H1 (cell line): ENCODE measurements around the gene MICOS13. TPM values are rescaled to one million over a fixed set of nuclear protein-coding genes. Genes with fewer than 3 reads are reported as not detected.

Experiments used
- CTCF ChIA-PET: fragments of 300-600 bp; sonication (Branson Sonifier 250); formaldehyde crosslinking; loops from one replicate; lab custom pipeline; 2021; ENCODE audit not compliant: partially characterized antibody; lab: Charles Lee
- POLR2A ChIA-PET: fragments of 300-600 bp; sonication (Branson Sonifier 250); formaldehyde crosslinking; loops from one replicate; lab custom pipeline; 2021; ENCODE audit warnings: inconsistent platforms; ENCODE audit not compliant: partially characterized antibody; lab: Charles Lee
- DNase-seq, 2 experiments: peaks; one replicate each; pipeline versions ENCODE4 v3.0.0 to v3.0.0-alpha.2; 2010 to 2022; ENCODE audit warnings: low spot score in 2 of 2, low read depth in 1 of 2, mixed read lengths in 1 of 2
- FAIRE-seq: peaks from 2 replicates; lab custom pipeline; 2011; peaks lifted over from hg19 to GRCh38; lab: Jason Lieb, UNC
- H2AFZ ChIP-seq: 2 replicates; pipeline ENCODE4 v1.8.1; 2012; ENCODE audit warnings: low read length, inconsistent platforms
- H2AK5ac ChIP-seq: 2 replicates; pipeline ENCODE4 v1.6.1; 2013; ENCODE audit warnings: low read depth, low read length
- H2BK120ac ChIP-seq: replicated peaks from 2 replicates; pipeline ENCODE3; 2013; ENCODE audit warnings: low read depth, low read length, inconsistent platforms
- H2BK12ac ChIP-seq: 2 replicates; pipeline ENCODE4 v1.6.1; 2013; ENCODE audit warnings: low read depth, low read length
- H2BK15ac ChIP-seq: 2 replicates; pipeline ENCODE4 v1.6.1; 2013; ENCODE audit warnings: low read length
- H2BK20ac ChIP-seq: 2 replicates; pipeline ENCODE4 v1.6.1; 2013; ENCODE audit warnings: low read length
- H2BK5ac ChIP-seq: 2 replicates; pipeline ENCODE4 v1.6.1; 2013; ENCODE audit warnings: low read depth, low read length
- H3K14ac ChIP-seq: 2 replicates; pipeline ENCODE4 v1.6.1; 2013; ENCODE audit warnings: inconsistent platforms; ENCODE audit not compliant: insufficient read length
- H3K18ac ChIP-seq: 2 replicates; pipeline ENCODE4 v1.6.1; 2013; ENCODE audit warnings: low read length; ENCODE audit errors: extremely low read depth
- H3K23ac ChIP-seq: 2 replicates; pipeline ENCODE4 v1.6.1; 2013; ENCODE audit warnings: inconsistent platforms; ENCODE audit not compliant: insufficient read length
- H3K23me2 ChIP-seq: 2 replicates; pipeline ENCODE4 v1.6.1; 2013; ENCODE audit warnings: low read depth, low read length
- H3K27ac ChIP-seq: 2 replicates; pipeline ENCODE4 v1.6.1; 2011; ENCODE audit warnings: low read depth, low read length, inconsistent platforms
- H3K27me3 ChIP-seq, 4 experiments: replicated peaks in 1 of 4; 1 replicate in 1 of 4; 2 replicates in 3 of 4; pipeline versions ENCODE4 v1.6.1 to v1.8.1; 2011 to 2013; ENCODE audit warnings: low read length in 3 of 4, mild to moderate bottlenecking in 3 of 4, inconsistent platforms in 2 of 4, mixed read lengths in 2 of 4, moderate library complexity in 1 of 4; ENCODE audit not compliant: control insufficient read depth in 3 of 4, insufficient read depth in 3 of 4; ENCODE audit errors: extremely low read depth in 1 of 4
- H3K36me3 ChIP-seq, 4 experiments: 2 replicates each; pipeline versions ENCODE4 v1.6.1 to v1.8.1; 2011 to 2013; ENCODE audit warnings: mild to moderate bottlenecking in 4 of 4, low read length in 3 of 4, moderate library complexity in 2 of 4, control low read depth in 1 of 4, inconsistent platforms in 1 of 4; ENCODE audit not compliant: insufficient read depth in 4 of 4, control insufficient read depth in 2 of 4
- H3K4ac ChIP-seq: replicated peaks from 2 replicates; pipeline ENCODE3; 2013; ENCODE audit warnings: low read length, low read depth, mixed read lengths, inconsistent platforms; ENCODE audit not compliant: insufficient read length
- H3K4me1 ChIP-seq, 4 experiments: replicated peaks in 1 of 4; 1 replicate in 1 of 4; 2 replicates in 3 of 4; pipeline versions ENCODE4 v1.6.1 to v1.8.1; 2011 to 2013; ENCODE audit warnings: low read length in 3 of 4, inconsistent platforms in 2 of 4, mixed read lengths in 1 of 4; ENCODE audit not compliant: insufficient read depth in 4 of 4, control insufficient read depth in 3 of 4
- H3K4me2 ChIP-seq, 2 experiments: 2 replicates each; pipeline versions ENCODE4 v1.6.1 to v1.8.1; 2011 to 2013; ENCODE audit warnings: low read depth in 2 of 2, low read length in 2 of 2, control low read depth in 1 of 2, inconsistent platforms in 1 of 2, mild to moderate bottlenecking in 1 of 2; ENCODE audit not compliant: insufficient read depth in 1 of 2
- H3K4me3 ChIP-seq, 4 experiments: fragments of 200-600, 300-600 bp in 1 of 4; sonication (generic), shearing (Covaris generic), sonication (Bioruptor Twin) in 1 of 4; 2 replicates each; pipeline versions ENCODE4 v1.5.1 to v1.8.1; 2011 to 2016; ENCODE audit warnings: low read length in 4 of 4, low read depth in 3 of 4, control low read depth in 2 of 4, inconsistent platforms in 2 of 4, mild to moderate bottlenecking in 2 of 4, mixed read lengths in 1 of 4, moderate library complexity in 1 of 4; ENCODE audit not compliant: insufficient read depth in 2 of 4; ENCODE audit errors: extremely low read depth in 1 of 4
- H3K56ac ChIP-seq: replicated peaks from 2 replicates; pipeline ENCODE3; 2013; ENCODE audit warnings: low read depth, mild to moderate bottlenecking, mixed read lengths, low read length, inconsistent platforms; ENCODE audit not compliant: insufficient read length
- H3K79me1 ChIP-seq: 2 replicates; pipeline ENCODE4 v1.6.1; 2013; ENCODE audit warnings: low read depth, low read length, control low read depth
- H3K79me2 ChIP-seq, 2 experiments: 2 replicates each; pipeline versions ENCODE4 v1.6.1 to v1.8.1; 2012 to 2013; ENCODE audit warnings: low read length in 2 of 2, mild to moderate bottlenecking in 2 of 2, inconsistent platforms in 1 of 2; ENCODE audit not compliant: insufficient read depth in 2 of 2, control insufficient read depth in 1 of 2
- H3K9ac ChIP-seq, 4 experiments: replicated peaks in 1 of 4; 1 replicate in 1 of 4; 2 replicates in 3 of 4; pipeline versions ENCODE4 v1.6.1 to v1.8.1; 2011 to 2013; ENCODE audit warnings: low read depth in 3 of 4, low read length in 3 of 4, control low read depth in 2 of 4, mild to moderate bottlenecking in 2 of 4, moderate library complexity in 2 of 4, inconsistent platforms in 1 of 4; ENCODE audit errors: extremely low read depth in 1 of 4
- H3K9me3 ChIP-seq, 2 experiments: 2 replicates each; pipeline versions ENCODE4 v1.6.1 to v1.8.1; 2012 to 2013; ENCODE audit warnings: mild to moderate bottlenecking in 2 of 2, moderate library complexity in 2 of 2, control low read depth in 1 of 2, inconsistent platforms in 1 of 2, low read depth in 1 of 2, low read length in 1 of 2, mixed read lengths in 1 of 2; ENCODE audit not compliant: insufficient read depth in 2 of 2
- H4K20me1 ChIP-seq, 2 experiments: replicated peaks in 1 of 2; 2 replicates each; pipeline versions ENCODE3 to v1.8.1; 2011 to 2013; ENCODE audit warnings: inconsistent platforms in 2 of 2, low read length in 2 of 2, mild to moderate bottlenecking in 1 of 2; ENCODE audit not compliant: insufficient read depth in 2 of 2, control insufficient read depth in 1 of 2
- H4K5ac ChIP-seq: 2 replicates; pipeline ENCODE4 v1.6.1; 2013; ENCODE audit warnings: low read length, low read depth, mixed read lengths, inconsistent platforms; ENCODE audit not compliant: insufficient read length
- H4K8ac ChIP-seq: 2 replicates; pipeline ENCODE4 v1.8.0; 2013; ENCODE audit warnings: mild to moderate bottlenecking, moderate library complexity, low read length, inconsistent platforms; ENCODE audit not compliant: insufficient read depth; ENCODE audit errors: extremely low read depth
- H4K91ac ChIP-seq: replicated peaks from 2 replicates; pipeline ENCODE3; 2013; ENCODE audit warnings: low read length, mixed read lengths, inconsistent platforms; ENCODE audit not compliant: insufficient read length
- CHD1 ChIP-seq: IDR thresholded peaks from 2 replicates; pipeline ENCODE4 v1.6.1; 2012; ENCODE audit warnings: low read depth, low read length, improper control_type of control experiment
- HDAC2 ChIP-seq, 2 experiments: fragments of 300-600 bp in 1 of 2; sonication (generic) in 1 of 2; IDR thresholded peaks; 2 replicates each; pipeline ENCODE4 v1.6.1; 2011 to 2012; ENCODE audit warnings: low read depth in 2 of 2, low read length in 2 of 2, mild to moderate bottlenecking in 2 of 2, moderate library complexity in 2 of 2, borderline replicate concordance in 1 of 2, inconsistent platforms in 1 of 2
- JUND ChIP-seq: IDR thresholded peaks from 2 replicates; pipeline ENCODE4 v1.6.1; 2011; ENCODE audit warnings: mild to moderate bottlenecking, improper control_type of control experiment, low read length
- KDM5A ChIP-seq: fragments of 200-600 bp; IDR thresholded peaks from 2 replicates; pipeline ENCODE4 v1.7.1; 2012; ENCODE audit warnings: mild to moderate bottlenecking, low read length, inconsistent platforms, mixed read lengths
- NRF1 ChIP-seq: IDR thresholded peaks from 2 replicates; pipeline ENCODE4 v1.6.1; 2011; ENCODE audit warnings: mild to moderate bottlenecking, low read depth, low read length, improper control_type of control experiment
- PHF8 ChIP-seq: fragments of 200-600 bp; sonication (generic); conservative IDR thresholded peaks from 2 replicates; pipeline ENCODE4 v1.7.1; 2012; ENCODE audit warnings: low read depth, mild to moderate bottlenecking, inconsistent platforms, low read length, moderate library complexity
- POLR2A ChIP-seq, 2 experiments: IDR thresholded peaks; 1 replicate in 1 of 2; 2 replicates in 1 of 2; pipeline ENCODE4 v1.6.1; 2011; ENCODE audit warnings: low read depth in 2 of 2, low read length in 2 of 2, mild to moderate bottlenecking in 2 of 2; ENCODE audit errors: control extremely low read depth in 1 of 2
- POU5F1 ChIP-seq: IDR thresholded peaks from 2 replicates; pipeline ENCODE4 v1.6.1; 2011; ENCODE audit warnings: low read depth, mild to moderate bottlenecking, low read length, moderate library complexity
- RBBP5 ChIP-seq: IDR thresholded peaks from 2 replicates; pipeline ENCODE4 v1.7.1; 2012; ENCODE audit warnings: low read depth, mild to moderate bottlenecking, inconsistent platforms, low read length, moderate library complexity, borderline replicate concordance
- RNF2 ChIP-seq: fragments of 200-900, 300-1000 bp; sonication (generic); IDR thresholded peaks from 2 replicates; pipeline ENCODE4 v1.7.1; 2016; ENCODE audit warnings: borderline replicate concordance, low read depth, mild to moderate bottlenecking, antibody characterized with exemption, low read length; ENCODE audit not compliant: poor library complexity, severe bottlenecking; ENCODE audit errors: missing control alignments
- SP2 ChIP-seq: IDR thresholded peaks from 2 replicates; pipeline ENCODE4 v1.6.1; 2012; ENCODE audit warnings: mild to moderate bottlenecking, low read length, inconsistent platforms
- SP4 ChIP-seq: IDR thresholded peaks from 2 replicates; pipeline ENCODE4 v1.6.1; 2012; ENCODE audit warnings: low read length, inconsistent platforms
- SUZ12 ChIP-seq: fragments of 200-600 bp; sonication (generic); IDR thresholded peaks from 2 replicates; pipeline ENCODE4 v1.6.1; 2012; ENCODE audit warnings: mild to moderate bottlenecking, inconsistent platforms, low read length, moderate library complexity, mixed read lengths
- ZNF274 ChIP-seq: IDR thresholded peaks from 2 replicates; pipeline ENCODE4 v1.7.0; 2012; ENCODE audit warnings: low read length, borderline replicate concordance; ENCODE audit errors: extremely low read depth
- WGBS, 2 experiments: shearing (Covaris generic) in 1 of 2; methylation state at CpG; one replicate each; pipeline versions ENCODE4 v1.1.6 to v1.1.7; 2013 to 2015; ENCODE audit warnings: low lambda C conversion rate in 2 of 2, mixed read lengths in 2 of 2, inconsistent platforms in 1 of 2, low coverage in 1 of 2, missing lambda C conversion rate in 1 of 2; ENCODE audit not compliant: insufficient replicate concordance in 2 of 2, insufficient coverage in 1 of 2, insufficient read length in 1 of 2; ENCODE audit errors: extremely low coverage in 1 of 2, missing lambda C conversion rate in 1 of 2; 5-methylcytosine and 5-hydroxymethylcytosine counted together
- polyA plus RNA-seq, 7 experiments: library from polyadenylated mRNA; depleted of rRNA in 3 of 7; stranded (reverse) in 5 of 7; unstranded in 2 of 7; fragments of >200 nt in 5 of 7; fragments of 200-250 nt in 2 of 7; gene quantifications; 1 replicate in 5 of 7; 2 replicates in 1 of 7; 4 replicates in 1 of 7; pipeline versions ENCODE4 v1.2.1 to v1.2.3, GENCODE V29; 2011 to 2013; ENCODE audit warnings: missing spikeins in 2 of 7, mixed read lengths in 2 of 7
- total RNA-seq: library from RNA; stranded (reverse); fragmentation: NEBNext Ultra II Directional; extraction: Animal tissue kit (Norgen Biotek cat#: 25700); gene quantifications from 2 replicates; pipeline ENCODE4 v1.2.1, GENCODE V29; 2021

MICOS13 gene
- total and polyA plus RNA-seq, 2 of the 8 experiments (the other 6 are each of a cell fraction or from before 2014, with no cell fraction given), result 17.3 to 36.1 TPM

- Histone ChIP-seq H3K27ac (no peak overlapping the region), H3K9ac (no peak overlapping the region), H3K79me1 (peaks cover 3% of the 10 kb centered on the region; the same call in 1 of the 2 replicates), H2BK15ac (no peak overlapping the region), H3K23me2 (peaks cover 15% of the 10 kb centered on the region; the same call in 1 of the 2 replicates), H2AK5ac (no peak overlapping the region), H3K9me3 (no peaks in the 10 kb centered on the region), H4K20me1 (peaks cover 0 to 10% of the 10 kb centered on the region in 2 experiments), H3K4me1 (peaks cover 0 to 14% (median 1%) of the 10 kb centered on the region in 4 experiments; a peak in 5 of 7 replicates), H4K5ac (no peak overlapping the region), H2BK12ac (no peak overlapping the region), H3K36me3 (0 out of 8 replicates have a peak, but pooled peaks cover 0 to 2% (median 0%) of the 10 kb centered on the region in 4 experiments), H3K18ac (no peak overlapping the region), H3K27me3 (no peaks in the 10 kb centered on the region), H4K91ac (no peak overlapping the region), H2BK120ac (no peak overlapping the region), H3K4ac (no peak overlapping the region), H3K79me2 (no peaks in the 10 kb centered on the region), H2AFZ (no peak overlapping the region), H3K23ac (no peak overlapping the region), H3K56ac (no peak overlapping the region), H2BK5ac (no peak overlapping the region), H3K4me2 (peak overlapping the region in 1 of 2 experiments; percentile 89; a peak in 1 of 4 replicates), H3K14ac (no peak overlapping the region), H4K8ac (no peak overlapping the region), H3K4me3 (no peak overlapping the region; a peak in 1 of 8 replicates), H2BK20ac (no peak overlapping the region)
- POLR2A ChIA-PET, result interaction anchor here (1.2 to 1.7 kb wide), 3 partner anchors 8 to 11 kb away, joined by 3 to 8 read pairs (median 5); partner anchors contain the start of gene RPL36
- 100% methylated on average over 3 of the region's 3 CpGs; no CpG with 5 or more reads in 1 of the 2 experiments for WGBS, 2 experiments
- CTCF ChIA-PET, result interaction anchor here (0.5 kb wide), 1 partner anchor 83 kb away, joined by 3 read pairs; no protein-coding TSS in a partner anchor
- no peak for FAIRE-seq
- DNase-seq, result no peak
- TF ChIP-seq POU5F1 (no peak), RBBP5 (no peak), SP4 (no peak), RNF2 (no peak), CHD1 (no peak), SUZ12 (no peak), KDM5A (no peak), PHF8 (no peak), POLR2A (IDR thresholded peaks at IDR 0.05; ENCODE audit: control extremely low read depth in 1 of 2, low read depth in 2 of 2, low read length in 2 of 2) (no peak), ZNF274 (no peak), SP2 (no peak), JUND (no peak), HDAC2 (IDR thresholded peaks at IDR 0.05; ENCODE audit: borderline replicate concordance in 1 of 2, low read depth in 2 of 2, low read length in 2 of 2) (no peak), NRF1 (no peak)
Measured at GRCh38 chr19:5682107-5682482, 1.8 kb upstream of the MICOS13 start.
